Tibial nerve (tissue), 4 donors: ENCODE measurements around the gene C11orf65.

Experiments used
- EP300 ChIP-seq, 2 donors: sonication (generic); formaldehyde crosslinking; IDR thresholded peaks; one replicate each; pipeline ENCODE4 v1.6.1; 2017; ENCODE audit warnings: antibody characterized with exemption in 2 of 2, mild to moderate bottlenecking in 1 of 2
- POLR2A ChIP-seq, 2 donors: fragments of 450-650 bp; IDR thresholded peaks; one replicate each; pipeline ENCODE4 v1.6.1; 2017; ENCODE audit warnings: antibody characterized with exemption in 2 of 2, mild to moderate bottlenecking in 2 of 2, moderate library complexity in 2 of 2
- TF ChIP-seq, protein P1 (sequence below), 5 experiments: fragments of 200-600 bp in 3 of 5; fragments of 450-650 bp in 2 of 5; sonication (generic) in 3 of 5; IDR thresholded peaks; one replicate each; pipeline ENCODE4 v1.5.1; 2016 to 2019; ENCODE audit warnings: antibody characterized with exemption in 5 of 5, mild to moderate bottlenecking in 3 of 5, moderate library complexity in 2 of 5

DNA sequence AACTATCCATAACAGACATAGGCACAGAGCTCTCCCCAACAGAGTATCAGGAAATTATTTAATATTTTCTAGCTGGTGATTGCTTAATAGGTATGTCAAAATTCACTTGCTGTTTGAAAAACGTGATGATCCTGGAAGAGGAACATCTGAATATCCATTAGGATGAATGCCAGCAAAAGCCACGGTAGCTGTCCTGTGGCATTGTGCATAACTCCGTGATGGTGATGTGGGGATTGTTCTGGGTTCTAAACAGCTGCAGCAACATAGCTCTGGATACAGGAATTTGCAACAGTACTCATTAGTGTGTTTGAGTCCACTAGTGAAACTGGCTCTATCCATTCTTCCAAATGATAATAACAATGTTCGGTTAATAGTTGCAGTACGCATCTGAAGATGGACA, 78.8 kb downstream of the C11orf65 start:
- TF ChIP-seq, protein P1, sequence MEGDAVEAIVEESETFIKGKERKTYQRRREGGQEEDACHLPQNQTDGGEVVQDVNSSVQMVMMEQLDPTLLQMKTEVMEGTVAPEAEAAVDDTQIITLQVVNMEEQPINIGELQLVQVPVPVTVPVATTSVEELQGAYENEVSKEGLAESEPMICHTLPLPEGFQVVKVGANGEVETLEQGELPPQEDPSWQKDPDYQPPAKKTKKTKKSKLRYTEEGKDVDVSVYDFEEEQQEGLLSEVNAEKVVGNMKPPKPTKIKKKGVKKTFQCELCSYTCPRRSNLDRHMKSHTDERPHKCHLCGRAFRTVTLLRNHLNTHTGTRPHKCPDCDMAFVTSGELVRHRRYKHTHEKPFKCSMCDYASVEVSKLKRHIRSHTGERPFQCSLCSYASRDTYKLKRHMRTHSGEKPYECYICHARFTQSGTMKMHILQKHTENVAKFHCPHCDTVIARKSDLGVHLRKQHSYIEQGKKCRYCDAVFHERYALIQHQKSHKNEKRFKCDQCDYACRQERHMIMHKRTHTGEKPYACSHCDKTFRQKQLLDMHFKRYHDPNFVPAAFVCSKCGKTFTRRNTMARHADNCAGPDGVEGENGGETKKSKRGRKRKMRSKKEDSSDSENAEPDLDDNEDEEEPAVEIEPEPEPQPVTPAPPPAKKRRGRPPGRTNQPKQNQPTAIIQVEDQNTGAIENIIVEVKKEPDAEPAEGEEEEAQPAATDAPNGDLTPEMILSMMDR (IDR thresholded peaks at IDR 0.05), result no peak
- TF ChIP-seq EP300 (IDR thresholded peaks at IDR 0.05) (no peak), POLR2A (IDR thresholded peaks at IDR 0.05) (no peak)
